HEK293T (cell line): ENCODE results near the gene WNT5B.

ENCODE experiments used
- ARNT ChIP-seq: fragments of 450-650 bp; IDR thresholded peaks from 2 replicates; pipeline ENCODE4 v1.6.1; 2017; ENCODE audit warnings: mild to moderate bottlenecking
- BHLHE40 ChIP-seq: fragments of 450-650 bp; IDR thresholded peaks from 2 replicates; pipeline ENCODE4 v1.6.1; 2016; ENCODE audit warnings: mild to moderate bottlenecking, moderate library complexity, borderline replicate concordance
- CTBP1 ChIP-seq: fragments of 450-650 bp; IDR thresholded peaks from 2 replicates; pipeline ENCODE4 v1.6.1; 2016; ENCODE audit warnings: borderline replicate concordance
- FOXA1 ChIP-seq: fragments of 450-650 bp; IDR thresholded peaks from 2 replicates; pipeline ENCODE4 v1.6.1; 2016; ENCODE audit warnings: mild to moderate bottlenecking
- FOXK2 ChIP-seq: fragments of 450-650 bp; IDR thresholded peaks from 2 replicates; pipeline ENCODE4 v1.6.1; 2016; ENCODE audit warnings: mild to moderate bottlenecking
- HDGF ChIP-seq: fragments of 450-650 bp; IDR thresholded peaks from 2 replicates; pipeline ENCODE4 v1.6.1; 2017; ENCODE audit warnings: antibody characterized with exemption, borderline replicate concordance
- SP1 ChIP-seq: fragments of 450-650 bp; IDR thresholded peaks from 2 replicates; pipeline ENCODE4 v1.6.1; 2017
- SUZ12 ChIP-seq: fragments of 450-650 bp; IDR thresholded peaks from 2 replicates; pipeline ENCODE4 v1.6.1; 2016; ENCODE audit warnings: mild to moderate bottlenecking
- TARDBP ChIP-seq: fragments of 450-650 bp; IDR thresholded peaks from 2 replicates; pipeline ENCODE4 v1.6.1; 2016

DNA sequence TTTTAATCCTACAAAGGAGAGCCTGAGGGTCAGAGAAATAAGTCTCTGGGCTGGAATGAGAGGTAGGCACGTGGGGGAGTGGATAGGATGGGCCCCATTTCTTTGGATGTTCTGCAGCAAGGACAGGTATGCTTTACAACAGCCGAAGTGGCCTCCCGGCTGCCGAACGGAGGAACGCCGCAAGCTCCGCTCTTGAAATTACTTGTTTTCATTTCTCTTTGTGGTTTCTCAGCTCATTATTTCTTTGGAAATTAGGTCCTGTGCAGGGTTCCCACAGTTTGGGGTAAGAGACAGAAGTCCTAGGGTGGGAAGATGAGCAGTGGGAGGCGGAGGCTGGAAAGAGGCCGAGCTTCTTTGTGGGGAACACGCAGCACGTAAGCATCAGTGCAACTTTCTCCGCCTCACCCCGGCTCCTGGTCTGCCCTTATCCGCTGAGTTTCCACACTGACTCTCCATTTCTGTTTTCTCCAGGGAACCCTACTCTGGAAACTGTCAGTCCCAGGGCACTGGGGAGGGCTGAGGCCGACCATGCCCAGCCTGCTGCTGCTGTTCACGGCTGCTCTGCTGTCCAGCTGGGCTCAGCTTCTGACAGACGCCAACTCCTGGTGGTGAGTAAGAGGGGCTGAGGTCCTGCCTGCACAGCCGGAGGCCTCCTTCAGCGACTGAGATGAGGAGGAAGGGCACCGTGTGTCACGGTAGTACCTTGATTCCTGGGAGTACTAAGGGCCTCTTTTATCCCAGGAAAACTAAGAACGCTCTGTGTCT is 2.0 kb downstream of the WNT5B start:
- no peak for TF ChIP-seq SUZ12
- TF ChIP-seq FOXA1: no peak
- TF ChIP-seq CTBP1: no peak
- TF ChIP-seq ARNT: no peak
- TF ChIP-seq HDGF: no peak
- no peak for TF ChIP-seq BHLHE40
- TF ChIP-seq SP1: no peak
- TF ChIP-seq FOXK2: no peak
- no peak for TF ChIP-seq TARDBP
